K562 (cell line): ENCODE data around the gene PDE11A. TPM values are rescaled to one million over a fixed set of nuclear protein-coding genes. Genes with fewer than 3 reads are reported as not detected.

Experiments used
- CBX2 ChIP-seq: fragments of 200-600 bp; sonication (generic); IDR thresholded peaks from one replicate; pipeline ENCODE4 v1.6.1; 2012; ENCODE audit warnings: mild to moderate bottlenecking, low read length, inconsistent platforms; ENCODE audit not compliant: insufficient read depth, poor library complexity, severe bottlenecking
- ILF3 ChIP-seq: fragments of 450-650 bp; IDR thresholded peaks from 2 replicates; pipeline ENCODE4 v1.6.1; 2018; ENCODE audit warnings: antibody characterized with exemption, mild to moderate bottlenecking, moderate library complexity, borderline replicate concordance
- KDM1A ChIP-seq, 2 experiments: fragments of 450-650 bp; IDR thresholded peaks; 2 replicates each; pipeline ENCODE4 v1.6.1; 2016; ENCODE audit warnings: mild to moderate bottlenecking in 2 of 2
- KLF10 ChIP-seq: fragments of 250-450 bp; sonication (Bioruptor Pico); IDR thresholded peaks from 2 replicates; pipeline ENCODE4 v1.6.1; 2021; ENCODE audit warnings: matching md5 sums
- ZBED1 ChIP-seq: IDR thresholded peaks from 2 replicates; pipeline ENCODE4 v1.6.1; 2014
- ZBTB33 ChIP-seq: sonication (generic); formaldehyde crosslinking; IDR thresholded peaks from 2 replicates; pipeline ENCODE4 v1.8.1; 2023; ENCODE audit warnings: mild to moderate bottlenecking, missing genetic modification reagents
- ZBTB5 ChIP-seq: fragments of 450-650 bp; IDR thresholded peaks from 2 replicates; pipeline ENCODE4 v1.6.1; 2017; ENCODE audit warnings: antibody characterized with exemption
- ZNF175 ChIP-seq: fragments of 200-800 bp; sonication (Bioruptor generic); IDR thresholded peaks from 2 replicates; pipeline ENCODE4 v1.6.1; 2016; ENCODE audit warnings: low read depth, mild to moderate bottlenecking, missing genetic modification characterization, missing compliant biosample characterization
- ZNF282 ChIP-seq: sonication (generic); formaldehyde crosslinking; IDR thresholded peaks from 2 replicates; pipeline ENCODE4 v1.8.1; 2023; ENCODE audit warnings: missing genetic modification reagents
- polyA plus RNA-seq, 8 experiments: library from polyadenylated mRNA; depleted of rRNA in 4 of 8; stranded (reverse) in 5 of 8; unstranded in 3 of 8; fragments of >200 nt; fragmentation: Nextera tagmentation in 2 of 8; fragmentation: Illumina TruSeq in 1 of 8; extraction: Ambion mirVana in 2 of 8; extraction: Trizol in 1 of 8; gene quantifications; 2 replicates each; pipeline versions ENCODE4 v1.2.1 to v1.2.3, GENCODE V29; 2011 to 2014; ENCODE audit warnings: inconsistent platforms in 1 of 8, missing spikeins in 1 of 8
- total RNA-seq, 7 experiments: library from RNA; depleted of rRNA in 6 of 7; stranded (reverse); fragments of >200 nt in 6 of 7; fragmentation: Illumina TruSeq in 2 of 7; extraction: Trizol in 2 of 7; gene quantifications; 2 replicates each; pipeline versions ENCODE4 v1.2.1 to v1.2.3, GENCODE V29; 2011 to 2021; ENCODE audit warnings: low replicate concordance in 1 of 7
- TF ChIP-seq, protein P1 (sequence below): sonication (generic); formaldehyde crosslinking; IDR thresholded peaks from 2 replicates; pipeline ENCODE4 v1.8.0; 2022; ENCODE audit warnings: mild to moderate bottlenecking, low read depth, missing genetic modification reagents
- TF ChIP-seq, protein P2 (sequence below): fragments of 200-400 bp; formaldehyde crosslinking; IDR thresholded peaks from 2 replicates; pipeline ENCODE4 v1.6.1; 2017; ENCODE audit warnings: mild to moderate bottlenecking, low read depth, low read length, moderate library complexity
- TF ChIP-seq, protein P3 (sequence below): fragments of 450-650 bp; IDR thresholded peaks from 2 replicates; pipeline ENCODE4 v1.6.1; 2018; ENCODE audit not compliant: partially characterized antibody
- TF ChIP-seq, protein P4 (sequence below): fragments of 450-650 bp; formaldehyde crosslinking; IDR thresholded peaks from 2 replicates; pipeline ENCODE4 v1.4.0; 2020; ENCODE audit warnings: mild to moderate bottlenecking, moderate library complexity

Gene PDE11A
- total and polyA plus RNA-seq, 9 of the 15 experiments (the other 6 are each of a cell fraction or from before 2014, with no cell fraction given): 3.2 to 22.1 (median 5.7) TPM

DNA sequence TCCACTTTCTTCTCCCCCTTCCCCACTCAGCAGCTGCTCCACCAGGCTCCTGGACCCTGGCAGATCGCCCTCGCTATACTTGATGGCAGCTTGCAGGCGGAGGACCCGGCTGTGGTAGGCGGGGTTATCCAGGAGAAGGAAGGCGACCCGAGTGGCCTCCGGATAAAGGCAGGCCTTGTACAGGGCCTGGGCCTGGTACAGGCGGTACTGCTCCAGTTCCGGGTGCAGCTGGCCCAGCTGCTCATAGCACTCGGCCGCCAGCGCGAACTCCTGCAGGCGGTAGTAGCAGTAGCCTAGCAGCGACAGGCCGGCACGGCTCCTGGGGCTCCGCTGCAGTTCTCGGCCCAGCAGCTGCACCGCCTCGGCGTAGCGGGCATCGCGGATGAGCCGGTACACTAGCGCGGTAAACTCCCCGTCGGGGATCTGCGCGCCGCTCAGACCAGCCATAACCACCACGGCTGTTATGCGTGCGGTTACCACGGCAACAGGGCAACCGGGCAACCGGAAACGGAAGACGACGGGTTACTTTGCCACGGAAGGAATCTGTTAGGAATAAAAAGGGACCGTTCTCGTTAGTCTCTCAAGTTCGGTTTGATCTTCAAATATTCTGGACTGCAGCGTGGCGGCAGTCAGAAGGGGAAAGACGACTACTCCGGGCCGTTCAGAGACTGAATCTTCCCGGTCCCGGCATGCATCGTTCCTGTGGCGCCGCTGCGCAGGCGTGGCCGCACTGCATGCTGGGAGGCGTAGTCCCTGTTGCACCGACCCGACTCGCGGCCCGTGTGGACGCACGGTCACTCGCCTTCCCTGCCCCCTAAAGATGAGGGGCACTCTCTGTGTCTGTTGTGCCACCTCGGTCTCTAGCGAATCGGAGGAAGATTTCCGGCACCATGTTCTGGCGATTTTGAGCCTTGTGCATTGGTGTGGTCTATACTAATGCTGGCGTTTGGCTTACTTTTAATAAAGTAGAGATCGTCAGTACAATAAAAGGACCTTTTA lies 454.0 kb downstream of the PDE11A start (continued):
- TF ChIP-seq, protein P1, sequence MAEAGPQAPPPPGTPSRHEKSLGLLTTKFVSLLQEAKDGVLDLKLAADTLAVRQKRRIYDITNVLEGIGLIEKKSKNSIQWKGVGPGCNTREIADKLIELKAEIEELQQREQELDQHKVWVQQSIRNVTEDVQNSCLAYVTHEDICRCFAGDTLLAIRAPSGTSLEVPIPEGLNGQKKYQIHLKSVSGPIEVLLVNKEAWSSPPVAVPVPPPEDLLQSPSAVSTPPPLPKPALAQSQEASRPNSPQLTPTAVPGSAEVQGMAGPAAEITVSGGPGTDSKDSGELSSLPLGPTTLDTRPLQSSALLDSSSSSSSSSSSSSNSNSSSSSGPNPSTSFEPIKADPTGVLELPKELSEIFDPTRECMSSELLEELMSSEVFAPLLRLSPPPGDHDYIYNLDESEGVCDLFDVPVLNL (CRISPR knock-in tag): no peak
- TF ChIP-seq ZBTB5 (no peak), ZBTB33 (CRISPR knock-in tag) (peak; percentile 92), ZBED1 (0 out of 2 replicates have a peak, but pooled peaks have one; percentile 56), KLF10 (CRISPR knock-in tag) (no peak), CBX2 (no peak), ZNF282 (CRISPR knock-in tag) (no peak), KDM1A (IDR thresholded peaks at IDR 0.05) (no peak), ZNF175 (CRISPR knock-in tag) (0 out of 2 replicates have a peak, but pooled peaks have one; percentile 77), ILF3 (no peak)
- TF ChIP-seq, protein P2, sequence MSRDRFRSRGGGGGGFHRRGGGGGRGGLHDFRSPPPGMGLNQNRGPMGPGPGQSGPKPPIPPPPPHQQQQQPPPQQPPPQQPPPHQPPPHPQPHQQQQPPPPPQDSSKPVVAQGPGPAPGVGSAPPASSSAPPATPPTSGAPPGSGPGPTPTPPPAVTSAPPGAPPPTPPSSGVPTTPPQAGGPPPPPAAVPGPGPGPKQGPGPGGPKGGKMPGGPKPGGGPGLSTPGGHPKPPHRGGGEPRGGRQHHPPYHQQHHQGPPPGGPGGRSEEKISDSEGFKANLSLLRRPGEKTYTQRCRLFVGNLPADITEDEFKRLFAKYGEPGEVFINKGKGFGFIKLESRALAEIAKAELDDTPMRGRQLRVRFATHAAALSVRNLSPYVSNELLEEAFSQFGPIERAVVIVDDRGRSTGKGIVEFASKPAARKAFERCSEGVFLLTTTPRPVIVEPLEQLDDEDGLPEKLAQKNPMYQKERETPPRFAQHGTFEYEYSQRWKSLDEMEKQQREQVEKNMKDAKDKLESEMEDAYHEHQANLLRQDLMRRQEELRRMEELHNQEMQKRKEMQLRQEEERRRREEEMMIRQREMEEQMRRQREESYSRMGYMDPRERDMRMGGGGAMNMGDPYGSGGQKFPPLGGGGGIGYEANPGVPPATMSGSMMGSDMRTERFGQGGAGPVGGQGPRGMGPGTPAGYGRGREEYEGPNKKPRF: no peak
- TF ChIP-seq, protein P3, sequence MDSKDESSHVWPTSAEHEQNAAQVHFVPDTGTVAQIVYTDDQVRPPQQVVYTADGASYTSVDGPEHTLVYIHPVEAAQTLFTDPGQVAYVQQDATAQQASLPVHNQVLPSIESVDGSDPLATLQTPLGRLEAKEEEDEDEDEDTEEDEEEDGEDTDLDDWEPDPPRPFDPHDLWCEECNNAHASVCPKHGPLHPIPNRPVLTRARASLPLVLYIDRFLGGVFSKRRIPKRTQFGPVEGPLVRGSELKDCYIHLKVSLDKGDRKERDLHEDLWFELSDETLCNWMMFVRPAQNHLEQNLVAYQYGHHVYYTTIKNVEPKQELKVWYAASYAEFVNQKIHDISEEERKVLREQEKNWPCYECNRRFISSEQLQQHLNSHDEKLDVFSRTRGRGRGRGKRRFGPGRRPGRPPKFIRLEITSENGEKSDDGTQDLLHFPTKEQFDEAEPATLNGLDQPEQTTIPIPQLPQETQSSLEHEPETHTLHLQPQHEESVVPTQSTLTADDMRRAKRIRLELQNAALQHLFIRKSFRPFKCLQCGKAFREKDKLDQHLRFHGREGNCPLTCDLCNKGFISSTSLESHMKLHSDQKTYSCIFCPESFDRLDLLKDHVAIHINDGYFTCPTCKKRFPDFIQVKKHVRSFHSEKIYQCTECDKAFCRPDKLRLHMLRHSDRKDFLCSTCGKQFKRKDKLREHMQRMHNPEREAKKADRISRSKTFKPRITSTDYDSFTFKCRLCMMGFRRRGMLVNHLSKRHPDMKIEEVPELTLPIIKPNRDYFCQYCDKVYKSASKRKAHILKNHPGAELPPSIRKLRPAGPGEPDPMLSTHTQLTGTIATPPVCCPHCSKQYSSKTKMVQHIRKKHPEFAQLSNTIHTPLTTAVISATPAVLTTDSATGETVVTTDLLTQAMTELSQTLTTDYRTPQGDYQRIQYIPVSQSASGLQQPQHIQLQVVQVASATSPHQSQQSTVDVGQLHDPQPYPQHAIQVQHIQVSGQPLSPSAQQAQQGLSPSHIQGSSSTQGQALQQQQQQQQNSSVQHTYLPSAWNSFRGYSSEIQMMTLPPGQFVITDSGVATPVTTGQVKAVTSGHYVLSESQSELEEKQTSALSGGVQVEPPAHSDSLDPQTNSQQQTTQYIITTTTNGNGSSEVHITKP: no peak
- TF ChIP-seq, protein P4, sequence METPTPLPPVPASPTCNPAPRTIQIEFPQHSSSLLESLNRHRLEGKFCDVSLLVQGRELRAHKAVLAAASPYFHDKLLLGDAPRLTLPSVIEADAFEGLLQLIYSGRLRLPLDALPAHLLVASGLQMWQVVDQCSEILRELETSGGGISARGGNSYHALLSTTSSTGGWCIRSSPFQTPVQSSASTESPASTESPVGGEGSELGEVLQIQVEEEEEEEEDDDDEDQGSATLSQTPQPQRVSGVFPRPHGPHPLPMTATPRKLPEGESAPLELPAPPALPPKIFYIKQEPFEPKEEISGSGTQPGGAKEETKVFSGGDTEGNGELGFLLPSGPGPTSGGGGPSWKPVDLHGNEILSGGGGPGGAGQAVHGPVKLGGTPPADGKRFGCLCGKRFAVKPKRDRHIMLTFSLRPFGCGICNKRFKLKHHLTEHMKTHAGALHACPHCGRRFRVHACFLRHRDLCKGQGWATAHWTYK (CRISPR knock-in tag): peak; percentile 88
